Activated CD4-positive, alpha-beta T cell treated with anti-CD3 and anti-CD28 coated beads, Interleukin-2, amount 10 ng/mL, durations not matched to agents 7 days and 5 days (primary cell): Measurements from ENCODE around the gene MRPS33. TPM values are rescaled to one million over a fixed set of nuclear protein-coding genes. Genes with fewer than 3 reads are reported as not detected.
A peak's percentile ranks its signal among the peaks of the same experiment; 100 is the strongest.

Experiments
- CTCF ChIA-PET: fragments of 350-600 bp; sonication (Branson Sonifier 250); formaldehyde crosslinking; loops from one replicate; lab custom pipeline; 2021; ENCODE audit warnings: antibody characterized with exemption; lab: Charles Lee
- POLR2A ChIA-PET: fragments of 350-600 bp; sonication (Branson Sonifier 250); formaldehyde crosslinking; loops from one replicate; lab custom pipeline; 2021; ENCODE audit warnings: antibody characterized with exemption; lab: Charles Lee
- DNase-seq: peaks from one replicate; pipeline ENCODE4 v3.0.0-alpha.2; 2020
- H3K27ac Mint-ChIP-seq: one replicate; pipeline ENCODE4 v1.8.0; 2021; ENCODE audit warnings: mild to moderate bottlenecking, moderate library complexity, mixed read lengths
- H3K27me3 Mint-ChIP-seq: one replicate; pipeline ENCODE4 v1.8.0; 2021; ENCODE audit warnings: mixed read lengths
- H3K36me3 Mint-ChIP-seq: one replicate; pipeline ENCODE4 v1.8.0; 2021; ENCODE audit warnings: low read depth, mixed read lengths
- H3K4me1 Mint-ChIP-seq: one replicate; pipeline ENCODE4 v1.8.0; 2021; ENCODE audit warnings: mixed read lengths
- H3K4me3 Mint-ChIP-seq: one replicate; pipeline ENCODE4 v1.8.0; 2021; ENCODE audit warnings: mild to moderate bottlenecking, moderate library complexity, mixed read lengths
- H3K9me3 Mint-ChIP-seq: one replicate; pipeline ENCODE4 v1.8.0; 2021; ENCODE audit warnings: mixed read lengths
- total RNA-seq, 2 experiments: library from RNA; stranded (reverse); gene quantifications; one replicate each; pipeline ENCODE4 v1.2.3, GENCODE V29; 2021

Gene MRPS33
- total RNA-seq, 2 experiments from 2014 or later = 69.1 to 72.6 TPM

- Mint-ChIP-seq H3K27me3 (peaks cover 16% of the 10 kb centered on the region), H3K27ac (no peak overlapping the region), H3K36me3 (peaks cover 26% of the 10 kb centered on the region), H3K4me1 (no peaks in the 10 kb centered on the region), H3K9me3 (no peaks in the 10 kb centered on the region), H3K4me3 (no peak overlapping the region)
- ChIA-PET CTCF (interaction anchor here (0.6 to 1.1 kb wide), 4 partner anchors 12 to 608 kb away, joined by 3 read pairs; partner anchors contain the start of genes BRAF and MRPS33), POLR2A (no interaction called here)
- no peak for DNase-seq
Measured at GRCh38 chr7:141003172-141004065, 11.3 kb downstream of the MRPS33 start.

GRCh38 chr7:141001546-141001945 is 13.2 kb downstream of the MRPS33 start:
- Mint-ChIP-seq H3K9me3 (no peaks in the 10 kb centered on the region), H3K4me1 (no peaks in the 10 kb centered on the region), H3K36me3 (peaks cover 15% of the 10 kb centered on the region), H3K27ac (no peak overlapping the region), H3K4me3 (no peak overlapping the region), H3K27me3 (peaks cover 17% of the 10 kb centered on the region)
- POLR2A ChIA-PET = no interaction called here
- CTCF ChIA-PET = interaction anchor here (0.6 to 2.5 kb wide), 3 partner anchors 13 to 527 kb away, joined by 3 to 6 read pairs (median 3); partner anchors contain the start of gene MRPS33
- DNase-seq = no peak

GRCh38 chr7:141001122-141001521 is 13.6 kb downstream of the MRPS33 start:
- Mint-ChIP-seq H3K9me3 (no peaks in the 10 kb centered on the region), H3K27me3 (peaks cover 19% of the 10 kb centered on the region), H3K4me1 (no peaks in the 10 kb centered on the region), H3K36me3 (peaks cover 12% of the 10 kb centered on the region), H3K4me3 (no peak overlapping the region), H3K27ac (no peak overlapping the region)
- ChIA-PET CTCF (interaction anchor here (0.6 to 2.5 kb wide), 3 partner anchors 13 to 527 kb away, joined by 3 to 6 read pairs (median 3); partner anchors contain the start of gene MRPS33), POLR2A (no interaction called here)
- no peak for DNase-seq

- POLR2A ChIA-PET = no interaction called here
- CTCF ChIA-PET = no interaction called here
- peaks cover 19% of the 10 kb centered on the region for H3K27me3 Mint-ChIP-seq
- H3K9me3 Mint-ChIP-seq = no peaks in the 10 kb centered on the region
- no peak for DNase-seq
- no peaks in the 10 kb centered on the region for H3K36me3 Mint-ChIP-seq
- no peak overlapping the region for H3K27ac Mint-ChIP-seq
- no peak overlapping the region for H3K4me3 Mint-ChIP-seq
- H3K4me1 Mint-ChIP-seq = no peaks in the 10 kb centered on the region
Measured at GRCh38 chr7:140998715-140999114, 16.0 kb downstream of the MRPS33 start.

GRCh38 chr7:140992422-140992821 is 22.3 kb downstream of the MRPS33 start:
- Mint-ChIP-seq H3K9me3 (no peaks in the 10 kb centered on the region), H3K4me1 (no peaks in the 10 kb centered on the region), H3K27ac (no peak overlapping the region), H3K4me3 (no peak overlapping the region), H3K36me3 (no peaks in the 10 kb centered on the region), H3K27me3 (peaks cover 2% of the 10 kb centered on the region)
- DNase-seq = no peak
- ChIA-PET POLR2A (no interaction called here), CTCF (no interaction called here)

GRCh38 chr7:140990193-140990962 is 24.4 kb downstream of the MRPS33 start:
- POLR2A ChIA-PET = no interaction called here
- H3K36me3 Mint-ChIP-seq = no peaks in the 10 kb centered on the region
- no peaks in the 10 kb centered on the region for H3K4me1 Mint-ChIP-seq
- no peak for DNase-seq
- no peaks in the 10 kb centered on the region for H3K27me3 Mint-ChIP-seq
- H3K9me3 Mint-ChIP-seq = no peaks in the 10 kb centered on the region
- H3K27ac Mint-ChIP-seq = no peak overlapping the region
- CTCF ChIA-PET = no interaction called here
- no peak overlapping the region for H3K4me3 Mint-ChIP-seq

- Mint-ChIP-seq H3K9me3 (peaks cover 4% of the 10 kb centered on the region), H3K4me1 (no peaks in the 10 kb centered on the region), H3K27me3 (no peaks in the 10 kb centered on the region), H3K4me3 (no peak overlapping the region), H3K27ac (no peak overlapping the region), H3K36me3 (no peaks in the 10 kb centered on the region)
- POLR2A ChIA-PET = no interaction called here
- no peak for DNase-seq
- CTCF ChIA-PET = interaction anchor here (0.5 kb wide), 1 partner anchor 1926 kb away, joined by 3 read pairs; no protein-coding TSS in a partner anchor
Measured at GRCh38 chr7:140989068-140989467, 25.7 kb downstream of the MRPS33 start.

- peaks cover 4% of the 10 kb centered on the region for H3K9me3 Mint-ChIP-seq
- peak; percentile 10 for DNase-seq
- H3K27me3 Mint-ChIP-seq = peaks cover 13% of the 10 kb centered on the region
- ChIA-PET CTCF (interaction anchor here (0.6 to 1.4 kb wide), 4 partner anchors 9 to 173 kb away, joined by 3 to 7 read pairs (median 4); no protein-coding TSS in a partner anchor), POLR2A (no interaction called here)
- no peak overlapping the region for H3K27ac Mint-ChIP-seq
- H3K4me1 Mint-ChIP-seq = no peaks in the 10 kb centered on the region
- H3K36me3 Mint-ChIP-seq = no peaks in the 10 kb centered on the region
- no peak overlapping the region for H3K4me3 Mint-ChIP-seq
Measured at GRCh38 chr7:140983802-140984201, 30.9 kb downstream of the MRPS33 start.

- Mint-ChIP-seq H3K9me3 (peaks cover 4% of the 10 kb centered on the region), H3K36me3 (no peaks in the 10 kb centered on the region), H3K4me3 (no peak overlapping the region), H3K27me3 (peaks cover 13% of the 10 kb centered on the region), H3K4me1 (no peaks in the 10 kb centered on the region), H3K27ac (no peak overlapping the region)
- ChIA-PET POLR2A (no interaction called here), CTCF (interaction anchor here (0.7 to 1.4 kb wide), 4 partner anchors 10 to 28 kb away, joined by 3 read pairs; no protein-coding TSS in a partner anchor)
- DNase-seq = no peak
Measured at GRCh38 chr7:140982508-140982907, 32.2 kb downstream of the MRPS33 start.

- POLR2A ChIA-PET = no interaction called here
- CTCF ChIA-PET = interaction anchor here (0.9 kb wide), 1 partner anchor 9 kb away, joined by 3 read pairs; no protein-coding TSS in a partner anchor
Measured at GRCh38 chr7:140981951-140982350, 32.8 kb downstream of the MRPS33 start.

GRCh38 chr7:140977741-140978140 is 37.0 kb downstream of the MRPS33 start:
- CTCF ChIA-PET = no interaction called here

More at GRCh38 chr7:140981951-140982350, 32.8 kb downstream of the MRPS33 start:
- no peak overlapping the region for H3K4me3 Mint-ChIP-seq
- H3K27ac Mint-ChIP-seq = no peak overlapping the region
- H3K9me3 Mint-ChIP-seq = peaks cover 4% of the 10 kb centered on the region
- no peak for DNase-seq
- H3K4me1 Mint-ChIP-seq = no peaks in the 10 kb centered on the region
- H3K27me3 Mint-ChIP-seq = peaks cover 13% of the 10 kb centered on the region
- H3K36me3 Mint-ChIP-seq = no peaks in the 10 kb centered on the region

More at GRCh38 chr7:140977741-140978140, 37.0 kb downstream of the MRPS33 start:
- POLR2A ChIA-PET = no interaction called here
- DNase-seq = no peak
- no peak overlapping the region for H3K27ac Mint-ChIP-seq
- no peak overlapping the region for H3K4me3 Mint-ChIP-seq
- no peaks in the 10 kb centered on the region for H3K36me3 Mint-ChIP-seq
- H3K27me3 Mint-ChIP-seq = peaks cover 21% of the 10 kb centered on the region
- H3K4me1 Mint-ChIP-seq = no peaks in the 10 kb centered on the region
- H3K9me3 Mint-ChIP-seq = no peaks in the 10 kb centered on the region
